Cardiac muscle cell (in vitro differentiated cells and primary cell): ENCODE results near the gene HIP1. TPM values are rescaled to one million over a fixed set of nuclear protein-coding genes. Genes with fewer than 3 reads are reported as not detected.

ENCODE experiments used
- DNase-seq, 2 donors: peaks; one replicate each; pipeline versions ENCODE4 v3.0.0 to v3.0.0-alpha.2; 2010 to 2017; ENCODE audit warnings: low read depth in 1 of 2, low spot score in 1 of 2
- H3K27ac ChIP-seq: fragments of 200-600 bp; sonication (generic); 2 replicates; pipeline ENCODE4 v1.5.1; 2016
- H3K27me3 ChIP-seq: fragments of 200-600 bp; sonication (generic); 2 replicates; pipeline ENCODE4 v1.6.0; 2016; ENCODE audit warnings: control low read depth
- H3K36me3 ChIP-seq: fragments of 200-600 bp; sonication (generic); 2 replicates; pipeline ENCODE4 v1.5.1; 2016; ENCODE audit warnings: control low read depth
- H3K4me1 ChIP-seq: fragments of 200-600 bp; sonication (generic); 2 replicates; pipeline ENCODE4 v1.8.1; 2017; ENCODE audit warnings: low read depth, mild to moderate bottlenecking, mixed run types
- H3K4me3 ChIP-seq: fragments of 200-600 bp; sonication (generic); 2 replicates; pipeline ENCODE4 v1.5.1; 2016; ENCODE audit warnings: mild to moderate bottlenecking
- H3K9me3 ChIP-seq: fragments of 200-600 bp; sonication (generic); 2 replicates; pipeline ENCODE4 v1.5.1; 2017; ENCODE audit warnings: low read depth, mild to moderate bottlenecking, control low read depth
- CTCF ChIP-seq: IDR thresholded peaks from 2 replicates; pipeline ENCODE4 v1.5.1; 2012; ENCODE audit warnings: low read depth, mild to moderate bottlenecking, low read length
- polyA plus RNA-seq: library from polyadenylated mRNA; unstranded; fragments of >200 nt; fragmentation: Nextera tagmentation; extraction: Ambion mirVana; gene quantifications from 2 replicates; pipeline ENCODE4 v1.2.1, GENCODE V29; 2016
- total RNA-seq: library from RNA; depleted of rRNA; stranded (reverse); fragments of >200 nt; gene quantifications from 2 replicates; pipeline ENCODE4 v1.2.3, GENCODE V29; 2016

HIP1 gene
- total and polyA plus RNA-seq, 2 experiments from 2014 or later: 21.2 to 34.6 TPM

- Histone ChIP-seq H3K27me3 (no peaks in the 10 kb centered on the region), H3K36me3 (peaks cover 8% of the 10 kb centered on the region), H3K9me3 (no peaks in the 10 kb centered on the region), H3K27ac (no peak overlapping the region), H3K4me3 (no peak overlapping the region), H3K4me1 (no peaks in the 10 kb centered on the region)
- no peak for DNase-seq
- TF ChIP-seq CTCF: no peak
Measured at GRCh38 chr7:75590373-75591005, 148.3 kb downstream of the HIP1 start.

GRCh38 chr7:75584354-75584753 is 154.4 kb downstream of the HIP1 start:
- no peak for DNase-seq
- TF ChIP-seq CTCF: no peak
- peaks cover 12% of the 10 kb centered on the region for H3K36me3 ChIP-seq
- peak overlapping the region; percentile 48 for H3K27ac ChIP-seq
- no peaks in the 10 kb centered on the region for H3K27me3 ChIP-seq
- no peak overlapping the region for H3K4me3 ChIP-seq
- no peaks in the 10 kb centered on the region for H3K4me1 ChIP-seq
- no peaks in the 10 kb centered on the region for H3K9me3 ChIP-seq

- TF ChIP-seq CTCF: no peak
- DNase-seq: peak in 1 of 2 donors; percentile 50
- H3K27ac ChIP-seq: peak overlapping the region; percentile 81
- H3K36me3 ChIP-seq: peaks cover 12% of the 10 kb centered on the region
- H3K27me3 ChIP-seq: no peaks in the 10 kb centered on the region
- no peaks in the 10 kb centered on the region for H3K9me3 ChIP-seq
- no peaks in the 10 kb centered on the region for H3K4me1 ChIP-seq
- H3K4me3 ChIP-seq: no peak overlapping the region
Measured at GRCh38 chr7:75583255-75583654, 155.5 kb downstream of the HIP1 start.

- no peak overlapping the region for H3K4me3 ChIP-seq
- peaks cover 5% of the 10 kb centered on the region for H3K36me3 ChIP-seq
- no peaks in the 10 kb centered on the region for H3K9me3 ChIP-seq
- no peaks in the 10 kb centered on the region for H3K27me3 ChIP-seq
- no peak for DNase-seq
- no peaks in the 10 kb centered on the region for H3K4me1 ChIP-seq
- TF ChIP-seq CTCF: no peak
- H3K27ac ChIP-seq: no peak overlapping the region
Measured at GRCh38 chr7:75579899-75580298, 158.8 kb downstream of the HIP1 start.

- H3K9me3 ChIP-seq: no peaks in the 10 kb centered on the region
- TF ChIP-seq CTCF: no peak
Measured at GRCh38 chr7:75578081-75578480, 160.7 kb downstream of the HIP1 start.

More at GRCh38 chr7:75578081-75578480, 160.7 kb downstream of the HIP1 start:
- no peaks in the 10 kb centered on the region for H3K4me1 ChIP-seq
- peaks cover 13% of the 10 kb centered on the region for H3K36me3 ChIP-seq
- no peaks in the 10 kb centered on the region for H3K27me3 ChIP-seq
- no peak overlapping the region for H3K4me3 ChIP-seq
- H3K27ac ChIP-seq: no peak overlapping the region
- no peak for DNase-seq
